H9 (cell line): Measurements from ENCODE around the gene TMEM117. TPM values are rescaled to one million over a fixed set of nuclear protein-coding genes. Genes with fewer than 3 reads are reported as not detected.

ENCODE experiments used
- DNase-seq: peaks from one replicate; pipeline ENCODE4 v3.0.0-alpha.2; 2017
- H2AFZ ChIP-seq: one replicate; pipeline ENCODE4 v1.6.1; 2013; ENCODE audit warnings: mild to moderate bottlenecking, low read length, control low read depth, moderate library complexity
- H2AK5ac ChIP-seq: 2 replicates; pipeline ENCODE4 v1.6.1; 2013; ENCODE audit warnings: low read length, control low read depth, mixed read lengths; ENCODE audit not compliant: insufficient read length
- H2BK120ac ChIP-seq: one replicate; pipeline ENCODE4 v1.6.1; 2013; ENCODE audit warnings: low read depth, mild to moderate bottlenecking, low read length, control low read depth, inconsistent platforms; ENCODE audit not compliant: poor library complexity, severe bottlenecking
- H2BK12ac ChIP-seq: 2 replicates; pipeline ENCODE4 v1.6.1; 2013; ENCODE audit warnings: low read length, control low read depth, mixed read lengths, low read depth; ENCODE audit not compliant: insufficient read length
- H2BK15ac ChIP-seq: 2 replicates; pipeline ENCODE4 v1.6.1; 2013; ENCODE audit warnings: low read depth, low read length, control low read depth
- H2BK20ac ChIP-seq: one replicate; pipeline ENCODE4 v1.6.1; 2013; ENCODE audit warnings: low read depth, mild to moderate bottlenecking, low read length, control low read depth, inconsistent platforms; ENCODE audit not compliant: poor library complexity, severe bottlenecking
- H2BK5ac ChIP-seq: 2 replicates; pipeline ENCODE4 v1.6.1; 2013; ENCODE audit warnings: low read length, control low read depth, mixed read lengths; ENCODE audit not compliant: insufficient read length
- H3K14ac ChIP-seq: 2 replicates; pipeline ENCODE4 v1.6.1; 2013; ENCODE audit warnings: low read length, control low read depth; ENCODE audit not compliant: insufficient read depth
- H3K18ac ChIP-seq: 2 replicates; pipeline ENCODE4 v1.6.1; 2013; ENCODE audit warnings: low read depth, mild to moderate bottlenecking, mixed read lengths, low read length, control low read depth; ENCODE audit not compliant: insufficient read length
- H3K23ac ChIP-seq: 2 replicates; pipeline ENCODE4 v1.6.1; 2013; ENCODE audit warnings: low read length, control low read depth, mixed read lengths, low read depth; ENCODE audit not compliant: insufficient read length
- H3K23me2 ChIP-seq: 2 replicates; pipeline ENCODE4 v1.6.1; 2013; ENCODE audit warnings: low read depth, mild to moderate bottlenecking, mixed read lengths, low read length, control low read depth; ENCODE audit not compliant: insufficient read length, poor library complexity, severe bottlenecking
- H3K27ac ChIP-seq: 2 replicates; pipeline ENCODE4 v1.5.1; 2013; ENCODE audit warnings: low read length, control low read depth, mixed read lengths, low read depth; ENCODE audit not compliant: insufficient read length
- H3K27me3 ChIP-seq: 2 replicates; pipeline ENCODE4 v1.6.1; 2013; ENCODE audit warnings: low read length, control low read depth, inconsistent platforms; ENCODE audit not compliant: insufficient read depth
- H3K4ac ChIP-seq: 2 replicates; pipeline ENCODE4 v1.6.1; 2013; ENCODE audit warnings: low read depth, mild to moderate bottlenecking, control low read depth, inconsistent platforms, low read length, moderate library complexity
- H3K4me1 ChIP-seq: 2 replicates; pipeline ENCODE4 v1.6.1; 2013; ENCODE audit warnings: low read length, control low read depth, inconsistent platforms; ENCODE audit not compliant: insufficient read depth
- H3K4me2 ChIP-seq: 2 replicates; pipeline ENCODE4 v1.6.1; 2013; ENCODE audit warnings: low read length, control low read depth, mixed read lengths; ENCODE audit not compliant: insufficient read length, insufficient read depth
- H3K56ac ChIP-seq: 2 replicates; pipeline ENCODE4 v1.6.1; 2013; ENCODE audit warnings: low read depth, mild to moderate bottlenecking, mixed read lengths, low read length, control low read depth; ENCODE audit not compliant: insufficient read length
- H3K79me1 ChIP-seq: 2 replicates; pipeline ENCODE4 v1.6.1; 2013; ENCODE audit warnings: low read depth, mild to moderate bottlenecking, moderate library complexity, low read length, control low read depth, inconsistent platforms; ENCODE audit not compliant: insufficient read depth, poor library complexity, severe bottlenecking
- H3K79me2 ChIP-seq: 2 replicates; pipeline ENCODE4 v1.6.1; 2013; ENCODE audit warnings: low read length, control low read depth, inconsistent platforms; ENCODE audit not compliant: insufficient read depth
- H3K9ac ChIP-seq: 2 replicates; pipeline ENCODE4 v1.6.1; 2013; ENCODE audit warnings: low read length, control low read depth, mixed read lengths; ENCODE audit not compliant: insufficient read length; ENCODE audit errors: extremely low read depth
- H3K9me3 ChIP-seq: one replicate; pipeline ENCODE4 v1.6.1; 2013; ENCODE audit warnings: low read depth, low read length, inconsistent platforms; ENCODE audit not compliant: control insufficient read depth
- H3T11ph ChIP-seq: one replicate; pipeline ENCODE4 v1.6.1; 2013; ENCODE audit warnings: mild to moderate bottlenecking, low read length, control low read depth, inconsistent platforms
- H4K20me1 ChIP-seq: one replicate; pipeline ENCODE4 v1.6.1; 2013; ENCODE audit not compliant: control insufficient read depth, insufficient read length, insufficient read depth
- H4K5ac ChIP-seq: 2 replicates; pipeline ENCODE4 v1.6.1; 2013; ENCODE audit warnings: low read depth, mild to moderate bottlenecking, mixed read lengths, low read length, control low read depth; ENCODE audit not compliant: insufficient read length
- H4K8ac ChIP-seq: replicated peaks from 2 replicates; pipeline ENCODE4 v1.6.1; 2013; ENCODE audit warnings: low read length, control low read depth, mixed read lengths, low read depth; ENCODE audit not compliant: insufficient read length
- H4K91ac ChIP-seq: 2 replicates; pipeline ENCODE4 v1.6.1; 2013; ENCODE audit warnings: low read depth, mild to moderate bottlenecking, moderate library complexity, mixed read lengths, low read length, control low read depth; ENCODE audit not compliant: insufficient read length
- H3K27ac Mint-ChIP-seq, 3 experiments: 2 replicates in 2 of 3; 3 replicates in 1 of 3; pipeline ENCODE4 v1.8.0; 2020 to 2021; ENCODE audit warnings: mixed read lengths in 3 of 3, mild to moderate bottlenecking in 1 of 3, moderate library complexity in 1 of 3
- H3K27me3 Mint-ChIP-seq: 2 replicates; pipeline ENCODE4 v1.8.0; 2021; ENCODE audit warnings: low read depth, mild to moderate bottlenecking, moderate library complexity, mixed read lengths
- H3K36me3 Mint-ChIP-seq, 3 experiments: 2 replicates in 2 of 3; 3 replicates in 1 of 3; pipeline ENCODE4 v1.8.0; 2020 to 2021; ENCODE audit warnings: low read depth in 3 of 3, mixed read lengths in 3 of 3; ENCODE audit not compliant: insufficient read depth in 1 of 3
- H3K4me1 Mint-ChIP-seq, 2 experiments: 2 replicates each; pipeline ENCODE4 v1.8.0; 2020; ENCODE audit warnings: mixed read lengths in 2 of 2
- H3K4me3 Mint-ChIP-seq, 2 experiments: 2 replicates in 1 of 2; 3 replicates in 1 of 2; pipeline ENCODE4 v1.8.0; 2020 to 2021; ENCODE audit warnings: mild to moderate bottlenecking in 2 of 2, mixed read lengths in 2 of 2, moderate library complexity in 1 of 2
- H3K9me3 Mint-ChIP-seq, 2 experiments: 2 replicates in 1 of 2; 3 replicates in 1 of 2; pipeline ENCODE4 v1.8.0; 2020; ENCODE audit warnings: mild to moderate bottlenecking in 2 of 2, mixed read lengths in 2 of 2, moderate library complexity in 1 of 2
- CTCF ChIP-seq: fragments of 200-600 bp; sonication (generic); conservative IDR thresholded peaks from 3 replicates; pipeline ENCODE4 v1.8.0; 2021; ENCODE audit warnings: antibody characterized with exemption, mild to moderate bottlenecking
- total RNA-seq: library from RNA; stranded (reverse); gene quantifications from 2 replicates; pipeline ENCODE4 v1.2.1, GENCODE V29; 2021

Gene TMEM117
- total RNA-seq, 1 experiment from 2014 or later, result 1.7 TPM

- H2BK5ac ChIP-seq, result no peak overlapping the region
- H2BK120ac ChIP-seq, result no peak overlapping the region
- H2AFZ ChIP-seq, result no peak overlapping the region
- TF ChIP-seq CTCF, result no peak
- H4K5ac ChIP-seq, result no peak overlapping the region
- H4K91ac ChIP-seq, result no peak overlapping the region
- H3K9me3 ChIP-seq, result no peaks in the 10 kb centered on the region
- 0 out of 7 replicates have a peak, but pooled peaks cover 0 to 3% (median 0%) of the 10 kb centered on the region in 3 experiments for H3K36me3 Mint-ChIP-seq
- no peaks in the 10 kb centered on the region for H3K79me2 ChIP-seq
- H3K27ac Mint-ChIP-seq, result no peak overlapping the region
- no peak overlapping the region for H3K4me3 Mint-ChIP-seq
- H3K4me1 Mint-ChIP-seq, result no peaks in the 10 kb centered on the region
- H3K9ac ChIP-seq, result no peak overlapping the region
- no peak overlapping the region for H2AK5ac ChIP-seq
- H3K23me2 ChIP-seq, result no peaks in the 10 kb centered on the region
- no peak for DNase-seq
- H2BK12ac ChIP-seq, result no peak overlapping the region
- H3K56ac ChIP-seq, result no peak overlapping the region
- H2BK20ac ChIP-seq, result no peak overlapping the region
- peaks cover 3 to 6% of the 10 kb centered on the region in 2 experiments; a peak in 3 of 5 replicates for H3K9me3 Mint-ChIP-seq
- no peak overlapping the region for H3K4me2 ChIP-seq
- no peaks in the 10 kb centered on the region for H4K20me1 ChIP-seq
- H3T11ph ChIP-seq, result no peak overlapping the region
- H3K4me1 ChIP-seq, result no peaks in the 10 kb centered on the region
- H3K79me1 ChIP-seq, result no peaks in the 10 kb centered on the region
- H3K27me3 Mint-ChIP-seq, result no peaks in the 10 kb centered on the region; the same call in 1 of the 2 replicates
- no peaks in the 10 kb centered on the region for H3K27me3 ChIP-seq
- no peak overlapping the region for H3K27ac ChIP-seq
- no peak overlapping the region for H3K23ac ChIP-seq
- no peak overlapping the region for H3K14ac ChIP-seq
- no peak overlapping the region for H4K8ac ChIP-seq
- no peak overlapping the region for H3K4ac ChIP-seq
- no peak overlapping the region for H2BK15ac ChIP-seq
- no peak overlapping the region for H3K18ac ChIP-seq
Measured at GRCh38 chr12:44331269-44331668, 495.4 kb downstream of the TMEM117 start.
